GM13977 (cell line): ENCODE data around the gene MRRF.

Source experiments
- DNase-seq: peaks from one replicate; pipeline ENCODE4 v3.0.0; 2012; ENCODE audit warnings: low spot score
- CTCF ChIP-seq: IDR thresholded peaks from 2 replicates; pipeline ENCODE4 v1.5.1; 2012; ENCODE audit warnings: mild to moderate bottlenecking, control low read depth; ENCODE audit not compliant: insufficient read depth; ENCODE audit errors: extremely low read depth, missing control alignments
- in situ Hi-C: fragments of 300-500 bp; cut with MboI; formaldehyde crosslinking; loops from one replicate; pipeline ENCODE4 v1.12.0; 2022; ENCODE audit warnings: low sequenced_read_pairs, low pct_unique_long_range_greater_than_20kb, mixed read lengths, inconsistent platforms; ENCODE audit not compliant: unreplicated experiment

MRRF gene

DNA sequence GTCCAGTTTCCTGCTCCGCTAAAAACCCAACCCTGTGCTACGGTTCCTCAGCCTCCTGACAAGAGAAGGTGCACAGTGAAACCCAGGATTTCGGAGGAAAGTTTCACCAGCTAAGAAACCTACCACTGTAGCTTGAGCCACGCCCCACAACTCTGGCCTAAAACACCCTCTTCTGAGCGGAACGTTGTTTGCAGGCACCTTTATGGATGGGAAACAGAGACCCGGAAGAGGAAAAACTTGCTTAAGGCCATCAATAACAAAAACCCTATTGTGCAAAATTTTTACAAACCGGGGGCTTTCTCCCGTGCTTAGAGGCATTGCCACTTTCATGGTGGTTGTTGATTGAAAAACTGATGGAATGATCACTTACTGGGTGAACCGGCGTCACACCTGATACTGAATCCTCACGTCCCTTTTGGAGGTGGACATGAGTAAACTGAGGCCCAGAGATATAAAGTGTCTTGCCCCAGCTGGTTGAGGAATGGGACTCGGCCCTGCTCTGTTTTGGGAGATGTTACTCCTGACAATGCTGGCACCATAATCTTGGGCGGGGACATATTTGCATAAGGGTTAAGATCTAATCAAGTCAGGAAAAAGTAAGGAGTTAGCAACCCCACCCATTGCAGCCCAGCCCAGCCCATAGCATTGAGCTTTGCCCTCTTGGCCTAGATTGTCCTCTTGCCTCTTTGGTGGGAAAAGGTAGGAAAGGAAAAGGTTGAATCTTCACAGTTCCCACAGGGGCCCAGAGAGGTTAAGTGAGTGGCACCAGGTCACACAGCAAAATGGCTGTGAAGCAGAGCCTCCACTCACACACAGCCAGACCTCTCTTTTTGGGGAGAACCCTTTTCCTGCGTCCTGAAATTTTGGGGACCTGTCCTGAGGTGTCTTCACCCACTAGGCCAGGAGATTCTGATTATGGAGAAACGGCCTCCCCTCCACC lies 82.9 kb downstream of the MRRF start:
- DNase-seq: no peak
- in situ Hi-C loops: no loop called here
- no peak for TF ChIP-seq CTCF

- no peak for DNase-seq
- in situ Hi-C loops: no loop called here
- no peak for TF ChIP-seq CTCF
These were observed 83.7 kb downstream of the MRRF start for GRCh38 chr9:122348288-122348777.

DNA sequence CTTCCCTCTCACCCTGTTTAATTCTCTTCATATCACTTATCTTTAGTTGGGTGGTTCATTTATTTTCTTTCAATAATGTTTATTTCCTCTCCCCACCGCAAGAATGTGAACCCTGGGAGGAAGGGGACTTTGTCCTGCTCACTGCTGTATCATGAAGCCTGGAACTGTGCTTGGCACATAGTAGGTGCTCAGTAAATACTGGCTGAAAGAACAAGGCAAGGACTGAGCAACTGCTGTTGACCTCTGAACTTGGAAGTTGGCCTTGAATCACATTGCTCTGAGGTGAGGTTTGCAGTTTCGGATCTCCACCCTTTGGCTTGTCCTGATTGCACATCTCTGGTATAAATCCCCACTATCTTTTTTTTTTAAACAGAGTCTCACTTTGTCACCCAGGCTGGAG lies 84.1 kb downstream of the MRRF start:
- no peak for DNase-seq
- in situ Hi-C loops: no loop called here
- TF ChIP-seq CTCF: no peak

DNA sequence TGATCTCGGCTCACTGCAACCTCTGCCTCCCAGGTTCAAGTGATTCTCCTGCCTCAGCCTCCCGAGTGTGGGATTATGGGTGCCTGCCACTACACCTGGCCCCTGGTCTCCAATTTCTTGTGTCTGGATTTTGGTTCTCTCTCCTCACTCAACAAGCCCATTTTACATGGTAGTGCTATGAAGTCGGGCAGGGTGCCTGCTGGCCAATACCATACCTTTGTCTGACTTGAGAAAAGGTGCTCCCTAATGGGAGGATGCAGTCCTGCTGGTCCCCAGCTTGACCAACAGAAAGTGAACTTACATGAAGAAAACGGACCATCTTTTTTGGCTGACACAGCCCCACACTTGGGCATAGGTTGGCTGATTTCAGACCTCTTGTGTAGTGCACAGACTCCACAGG lies 84.5 kb downstream of the MRRF start:
- in situ Hi-C loops: no loop called here

GRCh38 chr9:122350577-122351355 lies 86.1 kb downstream of the MRRF start:
- peak; percentile 86 for DNase-seq
- peak; percentile 97 for TF ChIP-seq CTCF
- in situ Hi-C loops: loop anchor here (10.0 kb wide), 1 partner anchor 226 kb away; no protein-coding TSS in a partner anchor

More for the DNA sequence above, 84.5 kb downstream of the MRRF start:
- no peak for TF ChIP-seq CTCF
- DNase-seq: no peak

- in situ Hi-C loops: loop anchor here (10.0 kb wide), 1 partner anchor 230 kb away; no protein-coding TSS in a partner anchor
- no peak for DNase-seq
- no peak for TF ChIP-seq CTCF
These were observed 90.0 kb downstream of the MRRF start for GRCh38 chr9:122354536-122355199.
